HG03025 (cell line): ENCODE results near the gene LCORL.
A peak's percentile ranks its signal among the peaks of the same experiment; 100 is the strongest.
"Not testable (repeated sequence)": the region's sequence is repeated elsewhere in the genome, so short reads cannot be mapped to it uniquely, and the experiment has no call there.

Experiments used
- ATAC-seq: cut with Tn5 transposase; IDR thresholded peaks from one replicate; pipeline ENCODE4 v1.9.1; 2021; ENCODE audit warnings: mild to moderate bottlenecking, moderate library complexity; ENCODE audit not compliant: unreplicated experiment, low FRiP score

LCORL gene

DNA sequence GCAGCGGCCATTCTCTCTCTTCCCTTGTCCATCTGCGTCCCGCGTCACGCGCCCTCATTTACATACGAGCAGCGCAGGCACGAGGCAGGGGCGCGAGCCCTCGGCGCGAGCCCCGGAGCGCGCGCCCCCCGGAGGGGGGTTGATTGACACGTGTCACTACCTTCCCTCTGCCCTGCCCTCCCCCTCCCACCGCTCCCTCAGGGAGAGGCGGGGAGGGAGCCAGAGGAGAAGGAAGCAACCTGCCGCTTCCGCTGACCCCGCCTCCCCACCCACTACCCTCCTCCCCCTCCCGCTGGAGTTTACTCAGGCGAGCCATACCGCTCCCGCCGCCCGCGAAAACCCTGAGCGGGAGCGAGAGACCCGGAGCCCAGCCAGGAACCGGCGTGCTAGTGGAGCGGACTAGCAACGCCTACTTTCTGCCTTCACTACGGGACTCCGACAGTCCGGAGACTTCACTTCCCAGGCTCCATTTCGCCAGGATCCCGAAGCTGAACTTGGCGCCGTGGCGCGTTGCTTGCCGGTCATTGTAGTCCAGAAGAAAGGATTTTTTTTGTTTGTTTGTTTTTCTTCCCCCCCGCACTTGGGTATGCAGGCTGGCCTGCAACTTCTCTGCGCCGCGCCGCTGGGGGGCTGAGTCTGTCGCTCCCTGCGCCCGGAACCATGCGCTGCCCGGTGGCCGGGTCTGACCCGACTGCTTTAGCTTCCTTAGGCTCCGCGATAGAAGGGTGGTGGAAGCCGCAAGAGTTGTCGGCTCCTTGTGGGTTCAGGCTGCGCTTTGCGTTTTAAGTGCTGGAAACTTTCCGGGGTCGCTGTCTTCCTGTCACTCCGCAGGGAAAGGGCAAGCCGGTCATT, at the start of gene LCORL:
Gene LCORL, minus strand, starts transcription at position 36 of the 852 bp plus-strand sequence. Its CDS starts 4 bp downstream, at position 32.
- peak; percentile 74 for ATAC-seq

- ATAC-seq, result no peak
Measured at GRCh38 chr4:18069810-18070209, 48.3 kb upstream of the LCORL start.

- ATAC-seq, result no peak
Measured at GRCh38 chr4:18067031-18067430, 45.5 kb upstream of the LCORL start.

DNA sequence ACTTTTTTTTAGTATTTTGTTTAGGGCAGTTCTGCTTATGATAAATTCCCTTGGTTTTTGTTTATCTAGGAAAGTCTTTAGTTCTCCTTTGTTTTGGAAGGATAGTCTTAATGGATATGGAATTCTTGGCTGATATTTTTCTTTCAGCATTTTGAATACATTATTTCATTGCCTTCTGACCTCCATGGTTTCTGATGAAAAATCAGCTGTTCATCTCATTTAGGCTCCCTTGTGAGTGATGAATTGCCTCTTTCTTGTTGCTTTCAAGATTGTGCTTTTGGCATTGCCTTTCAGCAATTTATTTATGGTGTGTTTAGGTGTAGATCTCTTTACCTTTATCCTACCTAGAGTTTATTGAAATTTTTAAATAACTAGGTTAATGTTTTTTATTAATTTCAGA, 41.5 kb upstream of the LCORL start:
- ATAC-seq, result no peak

- ATAC-seq, result no peak
Measured at GRCh38 chr4:18057821-18058533, 36.4 kb upstream of the LCORL start.

- ATAC-seq, result no peak
Measured at GRCh38 chr4:18056030-18056429, 34.5 kb upstream of the LCORL start.

DNA sequence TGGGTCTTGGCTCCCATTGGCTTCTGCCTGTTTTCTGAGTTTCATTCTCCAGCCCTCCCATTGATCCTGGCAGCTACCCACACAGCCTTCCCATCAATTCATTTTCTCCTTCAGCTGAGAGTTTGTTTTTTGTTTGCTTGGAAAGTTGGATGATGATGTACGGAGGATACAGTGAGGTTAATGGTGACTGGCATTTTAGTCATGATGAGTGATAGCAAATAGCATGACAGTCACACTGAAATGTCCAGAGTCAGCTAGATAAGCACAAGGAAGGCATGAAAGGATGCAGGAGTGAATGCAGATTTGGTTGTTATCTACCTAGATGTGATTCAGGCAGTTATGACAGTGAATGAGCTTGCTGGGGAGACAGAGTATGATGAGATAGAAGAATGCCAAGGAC, 30.6 kb upstream of the LCORL start:
- no peak for ATAC-seq

DNA sequence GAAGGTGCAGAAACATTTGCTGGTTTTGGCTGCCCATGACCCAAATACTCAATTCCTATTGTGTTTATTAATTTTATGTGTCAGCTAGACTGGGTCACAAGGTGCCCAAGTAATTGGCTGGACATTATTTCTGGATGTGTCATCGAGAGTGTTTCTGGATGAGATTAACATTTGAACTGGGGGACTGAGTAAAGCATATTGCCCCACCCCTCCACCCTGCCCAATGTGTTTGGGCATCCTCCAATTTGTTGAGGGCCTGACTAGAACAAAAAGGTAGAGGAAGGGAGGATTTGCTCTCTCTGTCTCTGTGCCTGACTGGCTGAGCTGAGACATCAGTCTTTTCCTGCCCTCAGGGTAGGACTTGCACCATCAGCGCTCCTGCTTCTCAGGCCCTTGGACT, 29.7 kb upstream of the LCORL start:
- no peak for ATAC-seq

- ATAC-seq, result no peak
Measured at GRCh38 chr4:18050448-18050847, 28.9 kb upstream of the LCORL start.

GRCh38 chr4:18049446-18049845, 27.9 kb upstream of the LCORL start:
- ATAC-seq, result no peak

GRCh38 chr4:18042754-18043153, 21.2 kb upstream of the LCORL start:
- no peak for ATAC-seq

GRCh38 chr4:18042012-18042411, 20.5 kb upstream of the LCORL start:
- ATAC-seq, result no peak

GRCh38 chr4:18041114-18041513, 19.6 kb upstream of the LCORL start:
- no peak for ATAC-seq

- no peak for ATAC-seq
Measured at GRCh38 chr4:18039113-18039512, 17.6 kb upstream of the LCORL start.

DNA sequence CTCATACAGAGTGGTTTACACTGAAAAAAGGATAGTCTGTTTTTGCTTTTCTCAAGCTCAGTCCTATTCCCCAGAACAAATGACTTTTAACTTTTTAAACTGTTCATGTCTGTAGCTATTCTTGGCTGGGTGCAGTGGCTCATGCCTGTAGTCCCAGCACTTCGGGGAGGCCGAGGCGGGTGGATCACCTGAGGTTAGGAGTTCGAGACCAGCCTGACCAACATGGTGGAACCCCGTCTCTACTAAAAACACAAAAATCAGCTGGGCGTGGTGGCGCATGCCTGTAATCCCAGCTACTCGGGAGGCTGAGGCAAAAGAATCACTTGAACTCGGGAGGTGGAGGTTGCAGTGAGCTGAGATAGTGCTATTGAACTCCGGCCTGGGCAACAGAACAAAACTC, 14.8 kb upstream of the LCORL start:
- not testable (repeated sequence) for ATAC-seq

DNA sequence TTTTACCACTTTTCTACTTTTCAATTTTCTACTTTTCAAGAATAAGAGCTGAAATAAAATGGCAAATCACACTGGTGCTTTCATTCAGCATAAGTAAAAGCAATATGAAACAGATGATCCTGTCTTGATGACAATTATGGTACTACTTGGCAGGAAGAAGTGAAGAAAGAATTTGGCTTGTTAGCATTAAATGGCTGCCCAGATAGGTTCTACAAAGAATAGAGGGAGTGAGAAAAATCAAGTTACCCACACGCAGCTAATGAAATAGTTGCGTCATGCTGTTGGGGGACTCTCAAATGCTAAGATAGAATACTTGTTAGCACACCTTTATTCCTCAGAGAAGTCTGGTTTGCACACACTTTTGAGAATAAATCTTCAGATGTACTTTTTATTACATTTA, 12.5 kb upstream of the LCORL start:
- ATAC-seq, result no peak

DNA sequence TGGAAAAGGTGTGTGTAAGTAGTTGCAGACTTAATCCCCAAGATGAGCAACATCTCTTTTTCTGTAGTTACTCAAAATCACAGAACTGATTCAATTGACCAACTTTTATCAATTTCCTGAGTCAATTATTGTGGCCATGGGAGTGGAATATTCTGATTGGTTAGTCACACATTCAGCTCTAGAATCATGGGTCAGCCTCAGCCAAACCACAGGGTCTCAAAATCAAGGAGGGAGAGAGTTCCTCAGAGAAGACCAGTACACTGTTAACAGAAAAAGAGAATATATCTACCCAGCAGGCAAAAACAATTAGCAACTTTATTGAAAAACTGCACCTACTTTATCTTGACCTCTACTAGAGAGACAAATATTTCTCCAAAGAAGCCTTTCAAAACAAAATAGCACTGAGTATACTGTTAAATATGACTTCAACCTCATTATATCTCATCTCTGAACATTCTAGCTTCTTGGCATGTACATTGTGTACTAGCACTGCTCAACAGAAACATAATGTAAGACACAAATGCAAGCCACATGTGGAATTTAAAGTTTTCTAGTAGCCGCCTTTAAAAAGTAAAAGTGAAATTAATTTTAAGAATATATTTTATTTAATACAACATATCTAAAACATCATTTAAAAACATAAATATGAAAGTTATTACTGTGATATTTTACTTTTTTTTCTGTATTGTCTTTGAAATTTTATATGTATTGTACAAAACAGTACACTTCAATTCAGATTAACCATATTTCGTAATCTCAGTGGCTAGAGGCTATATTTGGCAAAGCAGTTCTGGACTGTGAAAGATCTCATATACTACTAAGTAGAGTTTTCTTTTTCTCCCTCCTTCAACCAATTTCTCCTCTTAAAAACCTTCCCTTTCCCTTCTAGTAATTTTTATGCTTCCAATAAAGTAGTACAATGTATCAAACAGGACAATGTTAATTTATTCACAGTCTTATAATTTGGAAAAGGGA, 11.8 kb upstream of the LCORL start:
- ATAC-seq, result no peak

GRCh38 chr4:18025288-18025687, 3.7 kb upstream of the LCORL start:
- no peak for ATAC-seq

GRCh38 chr4:18022572-18023050, 1.1 kb upstream of the LCORL start:
- no peak for ATAC-seq

DNA sequence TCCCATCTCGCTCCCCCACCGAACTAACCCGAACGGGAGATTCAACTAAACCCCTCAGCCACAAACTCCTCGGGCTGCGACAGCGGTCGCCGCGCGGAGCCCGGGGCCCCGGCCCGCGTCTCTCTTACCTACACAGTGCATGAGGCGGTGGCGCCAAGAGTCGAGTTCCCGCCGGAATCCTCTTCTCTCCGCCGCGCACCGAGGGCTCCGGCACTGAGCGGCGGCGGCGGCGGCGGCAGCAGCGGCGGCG, 160 bp downstream of the LCORL start:
- peak; percentile 11 for ATAC-seq
